Ectodermal cell (in vitro differentiated cells): Measurements from ENCODE around the gene HMGCL.
"Not testable (repeated sequence)": the region's sequence is repeated elsewhere in the genome, so short reads cannot be mapped to it uniquely, and the experiment has no call there.

ENCODE experiments used
- H3K27ac ChIP-seq: 2 replicates; pipeline ENCODE4 v1.7.0; 2013; ENCODE audit warnings: mild to moderate bottlenecking, low read depth, low read length; ENCODE audit not compliant: insufficient read depth, poor library complexity, severe bottlenecking
- H3K27me3 ChIP-seq: 2 replicates; pipeline ENCODE4 v1.7.0; 2013; ENCODE audit warnings: mild to moderate bottlenecking, low read length; ENCODE audit not compliant: insufficient read depth, control insufficient read depth, poor library complexity, severe bottlenecking
- H3K36me3 ChIP-seq: one replicate; pipeline ENCODE4 v1.7.0; 2013; ENCODE audit warnings: low read length; ENCODE audit not compliant: control insufficient read depth, insufficient read depth
- H3K4me1 ChIP-seq: one replicate; pipeline ENCODE4 v1.7.0; 2013; ENCODE audit warnings: low read length; ENCODE audit not compliant: control insufficient read depth, insufficient read depth
- H3K4me3 ChIP-seq: 2 replicates; pipeline ENCODE4 v1.7.0; 2013; ENCODE audit warnings: low read depth, low read length, control low read depth; ENCODE audit not compliant: insufficient read depth
- H3K9me3 ChIP-seq: 2 replicates; pipeline ENCODE4 v1.7.0; 2013; ENCODE audit warnings: mild to moderate bottlenecking, low read length, moderate library complexity; ENCODE audit not compliant: control insufficient read depth
- WGBS, 2 experiments: methylation state at CpG; one replicate each; pipeline ENCODE4 v1.1.7; 2013; ENCODE audit warnings: missing lambda C conversion rate in 2 of 2; 5-methylcytosine and 5-hydroxymethylcytosine counted together

HMGCL gene

GRCh38 chr1:23827717-23828116, 2.5 kb upstream of the HMGCL start:
- H3K27me3 ChIP-seq = no peaks in the 10 kb centered on the region

GRCh38 chr1:23826590-23826989, 1.4 kb upstream of the HMGCL start:
- H3K4me3 ChIP-seq, H3K36me3 ChIP-seq, H3K4me1 ChIP-seq, H3K9me3 ChIP-seq, H3K27me3 ChIP-seq, H3K27ac ChIP-seq: not testable (repeated sequence)
- 93 to 96% methylated on average over 13 of the region's 13 CpGs for WGBS, 2 experiments

More at GRCh38 chr1:23827717-23828116, 2.5 kb upstream of the HMGCL start:
- Histone ChIP-seq H3K27ac (no peak overlapping the region), H3K36me3 (no peaks in the 10 kb centered on the region), H3K9me3 (no peaks in the 10 kb centered on the region), H3K4me3 (no peak overlapping the region), H3K4me1 (peaks cover 4% of the 10 kb centered on the region)
- 85 to 98% methylated on average over 1 of the region's 1 CpG for WGBS, 2 experiments

- H3K4me3 ChIP-seq = peak overlapping the region; percentile 95
- no peaks in the 10 kb centered on the region for H3K36me3 ChIP-seq
- H3K27me3 ChIP-seq = no peaks in the 10 kb centered on the region
- peaks cover 4% of the 10 kb centered on the region for H3K4me1 ChIP-seq
- H3K9me3 ChIP-seq = no peaks in the 10 kb centered on the region
- 74 to 78% methylated on average over 24 of the region's 24 CpGs for WGBS, 2 experiments
- no peak overlapping the region for H3K27ac ChIP-seq
Measured at GRCh38 chr1:23825762-23826522, 713 bp upstream of the HMGCL start.

- H3K4me1 ChIP-seq = peaks cover 4% of the 10 kb centered on the region
- no peak overlapping the region for H3K27ac ChIP-seq
- 6 to 8% methylated on average over 8 of the region's 8 CpGs for WGBS, 2 experiments
- H3K27me3 ChIP-seq = no peaks in the 10 kb centered on the region
- no peaks in the 10 kb centered on the region for H3K36me3 ChIP-seq
- peak overlapping the region; percentile 95 for H3K4me3 ChIP-seq
- no peaks in the 10 kb centered on the region for H3K9me3 ChIP-seq
Measured at GRCh38 chr1:23824711-23825075, 536 bp downstream of the HMGCL start.

- 90 to 91% methylated on average over 7 of the region's 7 CpGs for WGBS, 2 experiments
- Histone ChIP-seq H3K4me1 (peaks cover 4% of the 10 kb centered on the region), H3K4me3 (no peak overlapping the region), H3K27ac (no peak overlapping the region), H3K27me3 (no peaks in the 10 kb centered on the region), H3K36me3 (no peaks in the 10 kb centered on the region), H3K9me3 (no peaks in the 10 kb centered on the region)
Measured at GRCh38 chr1:23823767-23824166, 1.5 kb downstream of the HMGCL start.

GRCh38 chr1:23817633-23818032, 7.6 kb downstream of the HMGCL start:
- Histone ChIP-seq H3K36me3 (peaks cover 19% of the 10 kb centered on the region), H3K4me3 (no peak overlapping the region), H3K4me1 (no peaks in the 10 kb centered on the region), H3K9me3 (no peaks in the 10 kb centered on the region), H3K27me3 (no peaks in the 10 kb centered on the region), H3K27ac (no peak overlapping the region)
- 93% methylated on average over 2 of the region's 3 CpGs for WGBS, 2 experiments

- Histone ChIP-seq H3K27ac (no peak overlapping the region), H3K4me3 (no peak overlapping the region), H3K27me3 (no peaks in the 10 kb centered on the region), H3K4me1 (no peaks in the 10 kb centered on the region), H3K9me3 (no peaks in the 10 kb centered on the region), H3K36me3 (peaks cover 19% of the 10 kb centered on the region)
Measured at GRCh38 chr1:23816906-23817305, 8.3 kb downstream of the HMGCL start.

- Histone ChIP-seq H3K27me3 (no peaks in the 10 kb centered on the region), H3K27ac (no peak overlapping the region), H3K36me3 (peaks cover 19% of the 10 kb centered on the region), H3K9me3 (no peaks in the 10 kb centered on the region), H3K4me1 (no peaks in the 10 kb centered on the region), H3K4me3 (no peak overlapping the region)
- WGBS, 2 experiments = 88 to 100% methylated on average over 3 of the region's 3 CpGs
Measured at GRCh38 chr1:23816361-23816760, 8.9 kb downstream of the HMGCL start.

- 96 to 98% methylated on average over 4 of the region's 4 CpGs for WGBS, 2 experiments
- Histone ChIP-seq H3K27me3 (no peaks in the 10 kb centered on the region), H3K9me3 (no peaks in the 10 kb centered on the region), H3K36me3 (peaks cover 19% of the 10 kb centered on the region), H3K27ac (no peak overlapping the region), H3K4me1 (no peaks in the 10 kb centered on the region), H3K4me3 (no peak overlapping the region)
Measured at GRCh38 chr1:23814016-23814415, 11.2 kb downstream of the HMGCL start.

GRCh38 chr1:23810818-23811540, 14.2 kb downstream of the HMGCL start:
- H3K4me1 ChIP-seq = no peaks in the 10 kb centered on the region
- H3K9me3 ChIP-seq = no peaks in the 10 kb centered on the region
- no peak overlapping the region for H3K27ac ChIP-seq
- WGBS, 2 experiments = 63 to 70% methylated on average over 3 of the region's 3 CpGs
- H3K27me3 ChIP-seq = no peaks in the 10 kb centered on the region
- peaks cover 10% of the 10 kb centered on the region for H3K36me3 ChIP-seq
- no peak overlapping the region for H3K4me3 ChIP-seq
